GM12801 (cell line): ENCODE results near the gene ADCY9.

Source experiments
- TF ChIP-seq, protein P1 (sequence below): IDR thresholded peaks from one replicate; pipeline ENCODE4 v1.5.1; 2011; ENCODE audit warnings: control low read depth; ENCODE audit not compliant: insufficient read length; ENCODE audit errors: extremely low read depth

Gene ADCY9

DNA sequence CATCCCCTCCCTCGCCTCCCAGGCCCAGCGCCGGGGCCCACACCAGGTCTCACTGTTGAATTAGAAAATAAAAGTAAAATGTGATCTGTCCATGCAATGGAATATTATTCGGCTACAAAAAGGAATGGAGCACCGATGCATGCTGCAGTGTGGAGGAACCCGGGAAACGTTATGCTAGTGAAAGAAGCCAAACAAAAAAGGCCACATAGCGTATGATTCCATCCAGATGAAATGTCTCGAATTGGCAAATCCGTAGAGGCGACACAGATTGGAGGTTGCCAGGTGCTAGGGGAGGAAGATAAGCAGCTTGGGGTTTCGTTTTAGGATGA lies 972 bp upstream of the ADCY9 start:
- TF ChIP-seq, protein P1, sequence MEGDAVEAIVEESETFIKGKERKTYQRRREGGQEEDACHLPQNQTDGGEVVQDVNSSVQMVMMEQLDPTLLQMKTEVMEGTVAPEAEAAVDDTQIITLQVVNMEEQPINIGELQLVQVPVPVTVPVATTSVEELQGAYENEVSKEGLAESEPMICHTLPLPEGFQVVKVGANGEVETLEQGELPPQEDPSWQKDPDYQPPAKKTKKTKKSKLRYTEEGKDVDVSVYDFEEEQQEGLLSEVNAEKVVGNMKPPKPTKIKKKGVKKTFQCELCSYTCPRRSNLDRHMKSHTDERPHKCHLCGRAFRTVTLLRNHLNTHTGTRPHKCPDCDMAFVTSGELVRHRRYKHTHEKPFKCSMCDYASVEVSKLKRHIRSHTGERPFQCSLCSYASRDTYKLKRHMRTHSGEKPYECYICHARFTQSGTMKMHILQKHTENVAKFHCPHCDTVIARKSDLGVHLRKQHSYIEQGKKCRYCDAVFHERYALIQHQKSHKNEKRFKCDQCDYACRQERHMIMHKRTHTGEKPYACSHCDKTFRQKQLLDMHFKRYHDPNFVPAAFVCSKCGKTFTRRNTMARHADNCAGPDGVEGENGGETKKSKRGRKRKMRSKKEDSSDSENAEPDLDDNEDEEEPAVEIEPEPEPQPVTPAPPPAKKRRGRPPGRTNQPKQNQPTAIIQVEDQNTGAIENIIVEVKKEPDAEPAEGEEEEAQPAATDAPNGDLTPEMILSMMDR = no peak

DNA sequence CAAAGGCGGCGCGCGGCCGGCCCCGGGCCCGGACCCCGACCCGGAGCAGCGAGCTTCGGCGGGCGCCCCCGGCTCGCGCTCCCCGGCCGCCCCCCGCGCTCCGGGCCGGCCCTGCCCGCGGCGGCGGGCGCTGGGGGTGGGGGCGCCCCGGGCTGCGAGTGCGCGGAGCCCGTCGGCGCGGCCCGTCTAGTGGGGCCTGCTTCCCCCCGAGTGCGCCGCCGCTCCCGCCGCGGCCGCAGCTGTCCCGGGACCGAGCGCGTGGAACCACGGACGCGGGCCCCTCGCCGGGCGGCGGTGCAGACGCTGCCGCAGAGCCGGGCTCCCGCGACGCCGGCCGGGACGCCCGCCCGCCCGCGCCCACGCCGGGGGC lies 308 bp downstream of the ADCY9 start:
- TF ChIP-seq, protein P1 = no peak

DNA sequence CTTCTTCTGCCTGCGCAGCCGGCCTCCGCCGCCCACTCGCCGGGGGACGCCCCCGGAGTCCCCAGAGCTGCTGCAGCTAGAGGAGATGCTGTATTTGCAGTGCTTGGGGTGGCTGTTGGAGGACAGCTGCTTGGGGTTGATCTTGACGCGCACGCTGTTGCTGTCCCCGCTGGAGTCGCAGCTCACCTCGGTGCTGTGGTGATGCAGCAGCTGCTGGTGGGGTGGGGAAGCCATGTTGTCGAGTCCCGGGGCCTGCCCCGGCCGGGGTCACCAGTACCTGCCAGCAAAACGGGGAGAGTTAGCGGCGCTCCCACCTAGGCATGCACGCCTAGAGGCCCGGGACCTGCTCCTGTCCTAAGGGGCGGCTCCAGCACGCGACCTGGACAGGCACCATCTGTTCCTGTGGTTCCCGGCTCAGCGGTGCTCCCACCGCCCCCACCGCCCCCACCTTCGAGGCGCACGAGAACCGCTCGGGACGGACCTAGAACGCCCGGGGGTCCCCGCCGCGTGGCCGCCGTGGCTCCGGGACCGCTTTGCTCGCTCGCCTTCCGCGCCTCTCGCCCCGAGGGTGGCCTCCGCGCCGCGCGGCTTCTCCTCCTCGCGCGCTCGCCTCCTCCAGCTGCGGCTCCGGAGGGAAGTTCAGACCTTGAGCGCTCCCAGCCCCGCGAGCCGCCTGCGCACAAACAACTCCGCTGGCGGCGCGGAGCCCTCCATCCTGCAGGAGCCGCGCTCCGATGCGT lies 863 bp downstream of the ADCY9 start:
- TF ChIP-seq, protein P1 = no peak

DNA sequence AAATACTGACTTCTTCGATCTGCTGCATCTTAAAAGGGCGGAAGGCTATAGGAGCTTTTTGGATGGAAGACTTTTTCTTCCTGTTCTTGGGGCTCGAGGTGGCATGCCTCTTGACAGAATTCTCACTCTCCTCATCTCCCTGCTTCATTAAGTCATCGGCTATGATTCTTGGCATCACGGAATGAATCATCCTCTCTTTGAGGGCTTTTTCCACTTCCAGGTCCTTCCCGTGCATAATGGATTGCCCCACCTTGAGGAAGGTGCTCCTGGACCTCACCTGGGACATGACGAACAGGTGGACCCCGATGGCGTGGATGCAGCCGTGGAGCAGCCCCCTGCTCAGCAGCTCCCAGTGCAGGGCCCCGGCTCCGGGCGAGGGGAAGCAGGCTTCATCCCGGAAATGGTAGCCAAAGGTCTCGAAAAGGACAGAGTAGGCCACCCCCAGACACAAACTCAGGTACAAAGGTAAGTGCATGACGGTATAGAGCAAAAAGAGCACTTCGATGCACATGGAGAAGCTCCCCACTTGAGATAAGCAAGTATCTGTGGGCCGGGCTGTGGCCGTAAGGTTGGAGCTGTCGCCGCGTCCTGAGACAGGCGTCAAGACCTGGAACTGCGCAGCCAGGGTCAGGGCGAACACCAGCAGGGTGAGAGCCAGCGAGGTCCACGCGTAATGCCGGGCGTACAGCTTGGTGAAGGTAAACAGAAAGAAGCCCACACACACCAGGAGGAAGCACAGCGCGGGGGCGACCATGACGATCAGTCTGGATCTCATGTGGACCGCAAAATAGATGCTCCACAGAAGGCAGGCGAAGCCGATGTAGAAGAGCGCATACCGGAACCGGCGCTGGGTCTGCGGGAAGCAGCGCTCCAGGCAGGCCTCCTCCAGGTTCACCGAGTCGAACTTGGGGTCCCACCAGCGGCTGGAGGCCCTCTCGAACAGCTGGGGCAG lies 1.7 kb downstream of the ADCY9 start:
- TF ChIP-seq, protein P1 = no peak

DNA sequence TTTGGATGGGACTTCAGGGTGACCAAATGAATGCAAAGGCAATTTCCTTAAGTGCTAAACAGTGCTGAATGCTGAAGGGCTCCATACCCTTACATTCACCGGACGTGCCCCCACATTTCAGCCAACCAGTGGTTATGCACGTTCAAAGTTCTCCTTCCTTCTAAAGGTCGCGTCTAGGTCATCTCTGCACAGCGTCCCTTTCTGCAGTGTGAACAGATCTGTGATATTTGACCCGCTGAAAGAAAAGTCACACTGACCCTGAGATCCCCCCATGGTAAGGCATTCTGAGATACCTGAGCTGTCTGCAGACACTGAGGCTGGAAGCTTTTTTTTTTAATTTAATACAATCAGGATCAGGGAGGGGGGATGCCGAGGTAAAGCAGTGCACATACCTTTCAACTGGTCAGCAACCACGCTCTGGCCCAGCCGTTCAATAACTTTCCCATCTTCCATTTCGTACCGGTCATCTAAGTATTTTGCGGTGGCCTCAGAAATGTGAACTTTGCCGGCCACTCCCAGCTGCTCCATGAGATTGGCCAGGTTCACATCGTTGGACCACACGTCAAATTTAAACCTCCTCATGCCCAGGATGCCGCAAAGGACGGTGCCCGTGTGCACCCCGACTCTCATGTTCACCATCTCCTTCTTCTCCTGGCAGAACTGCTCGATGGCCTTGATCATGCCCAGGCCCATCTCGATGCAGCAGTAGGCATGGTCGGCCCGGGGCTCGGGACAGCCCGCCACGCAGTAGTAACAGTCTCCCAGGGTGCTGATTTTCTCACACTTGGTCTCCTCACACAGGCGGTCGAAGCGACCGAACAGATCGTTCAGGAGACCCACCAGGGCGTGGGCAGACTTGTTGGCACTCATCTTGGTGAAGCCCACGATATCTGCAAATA lies 2.6 kb downstream of the ADCY9 start:
- TF ChIP-seq, protein P1 = no peak

DNA sequence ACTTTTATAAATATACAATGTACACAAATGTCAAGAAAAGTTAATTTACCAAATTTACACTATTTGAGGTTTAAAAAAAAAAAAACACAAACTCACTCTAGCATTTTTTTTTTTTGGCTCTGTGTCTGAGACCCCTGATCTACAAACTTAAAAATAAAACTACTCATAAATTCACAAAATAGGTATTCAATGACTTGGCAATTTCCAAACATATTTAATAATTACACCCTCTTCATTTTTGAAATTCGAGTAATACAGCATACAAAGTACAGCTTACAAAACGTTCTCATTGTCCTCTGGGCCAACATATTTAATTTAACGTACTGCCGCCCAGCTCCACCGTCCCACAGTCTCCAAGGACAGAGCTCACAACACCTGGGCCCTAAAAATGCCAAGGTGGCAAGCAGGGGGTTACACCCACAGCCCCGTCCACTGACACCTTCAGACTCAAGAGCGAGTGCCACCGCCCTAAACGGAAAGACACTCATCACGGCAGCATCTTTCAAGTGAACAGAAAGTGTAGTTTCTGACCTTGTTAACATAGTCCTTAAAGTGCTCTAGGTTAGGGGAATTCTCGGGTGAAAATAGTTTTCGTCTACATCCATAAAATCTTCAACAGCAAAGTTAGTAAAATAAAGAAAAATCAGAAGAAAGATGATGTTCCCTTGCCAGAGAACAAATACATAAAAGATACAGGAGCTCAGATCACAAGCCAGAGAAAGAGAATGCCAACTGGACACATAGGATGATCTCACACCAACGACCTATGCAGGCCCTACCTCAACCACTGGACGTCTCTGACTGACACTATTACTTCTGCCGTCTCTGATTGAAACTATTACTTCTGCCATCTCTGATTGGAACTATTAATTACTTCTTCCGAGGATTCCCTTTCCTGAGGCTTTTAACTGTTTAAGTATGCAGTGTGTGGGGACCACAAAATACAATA lies 4.2 kb downstream of the ADCY9 start:
- TF ChIP-seq, protein P1 = no peak
